Ascending aorta (tissue), 2 donors: Measurements from ENCODE around the gene CSN3. TPM values are rescaled to one million over a fixed set of nuclear protein-coding genes. Genes with fewer than 3 reads are reported as not detected.
"Not testable (repeated sequence)": the region's sequence is repeated elsewhere in the genome, so short reads cannot be mapped to it uniquely, and the experiment has no call there.

Experiments used
- DNase-seq, 2 donors: peaks; one replicate each; pipeline ENCODE4 v3.0.0-alpha.2; 2019; ENCODE audit warnings: low spot score in 2 of 2
- H3K27ac ChIP-seq, 2 donors: fragments of 200-600 bp; sonication (generic); one replicate each; pipeline ENCODE4 v1.5.1; 2016 to 2017; ENCODE audit warnings: mild to moderate bottlenecking in 1 of 2
- H3K27me3 ChIP-seq: fragments of 200-600 bp; sonication (generic); one replicate; pipeline ENCODE4 v1.5.1; 2017
- H3K36me3 ChIP-seq, 2 donors: fragments of 200-600 bp; sonication (generic); one replicate each; pipeline ENCODE4 v1.5.1; 2016
- H3K4me1 ChIP-seq, 2 donors: fragments of 200-600 bp; sonication (generic); one replicate each; pipeline ENCODE4 v1.5.1; 2016 to 2017; ENCODE audit warnings: mild to moderate bottlenecking in 1 of 2
- H3K4me3 ChIP-seq, 2 donors: fragments of 200-600 bp; sonication (generic); one replicate each; pipeline ENCODE4 v1.5.1; 2016 to 2017; ENCODE audit warnings: mild to moderate bottlenecking in 1 of 2
- H3K9me3 ChIP-seq, 2 donors: fragments of 200-600 bp; sonication (generic); one replicate each; pipeline ENCODE4 v1.5.1; 2016
- CTCF ChIP-seq, 3 experiments: fragments of 200-600 bp in 2 of 3; fragments of 450-650 bp in 1 of 3; sonication (generic) in 2 of 3; IDR thresholded peaks; one replicate each; pipeline ENCODE4 v1.5.1; 2016 to 2019; ENCODE audit warnings: antibody characterized with exemption in 3 of 3, mild to moderate bottlenecking in 1 of 3, moderate library complexity in 1 of 3
- intact Hi-C: fragments of 100-400 bp; cut with DNase I; formaldehyde crosslinking; loops from one replicate; pipeline ENCODE4 v1.15.1; 2023
- total RNA-seq: library from RNA; depleted of rRNA; stranded (reverse); fragments of >200 nt; gene quantifications from one replicate; pipeline ENCODE4 v1.1.0, GENCODE V29; 2016

Gene CSN3
- total RNA-seq: not detected

GRCh38 chr4:70242297-70242696 is at the start of gene CSN3:
Gene CSN3, plus strand, starts transcription at chr4:70242597. Its CDS starts 2,223 bp downstream, at chr4:70244820.
- H3K4me1 ChIP-seq, H3K9me3 ChIP-seq, H3K27ac ChIP-seq, H3K4me3 ChIP-seq, H3K36me3 ChIP-seq, H3K27me3 ChIP-seq, DNase-seq, intact Hi-C loops: not testable (repeated sequence)

- no peaks in the 10 kb centered on the region for H3K27me3 ChIP-seq
- H3K27ac ChIP-seq: no peak overlapping the region
- intact Hi-C loops: no loop called here
- no peak overlapping the region for H3K4me3 ChIP-seq
- DNase-seq: no peak
- no peaks in the 10 kb centered on the region for H3K9me3 ChIP-seq
- no peaks in the 10 kb centered on the region for H3K4me1 ChIP-seq
- TF ChIP-seq CTCF (IDR thresholded peaks at IDR 0.05): no peak
- H3K36me3 ChIP-seq: no peaks in the 10 kb centered on the region
Observed at GRCh38 chr4:70192895-70193294, 49.5 kb upstream of the CSN3 start.

GRCh38 chr4:70195425-70195824 is 47.0 kb upstream of the CSN3 start, which contains the start of gene ODAM:
Gene ODAM, plus strand, starts transcription at chr4:70195725. Its CDS starts 819 bp downstream, at chr4:70196544.
- H3K27me3 ChIP-seq: no peaks in the 10 kb centered on the region
- intact Hi-C loops: no loop called here
- TF ChIP-seq CTCF (IDR thresholded peaks at IDR 0.05): no peak
- no peaks in the 10 kb centered on the region for H3K9me3 ChIP-seq
- no peaks in the 10 kb centered on the region for H3K36me3 ChIP-seq
- no peaks in the 10 kb centered on the region for H3K4me1 ChIP-seq
- no peak for DNase-seq
- H3K27ac ChIP-seq: no peak within 1 kb of the TSS
- H3K4me3 ChIP-seq: no peak within 1 kb of the TSS

- no peak overlapping the region for H3K27ac ChIP-seq
- TF ChIP-seq CTCF (IDR thresholded peaks at IDR 0.05): no peak
- no peaks in the 10 kb centered on the region for H3K27me3 ChIP-seq
- no peaks in the 10 kb centered on the region for H3K4me1 ChIP-seq
- H3K9me3 ChIP-seq: no peaks in the 10 kb centered on the region
- intact Hi-C loops: no loop called here
- no peaks in the 10 kb centered on the region for H3K36me3 ChIP-seq
- H3K4me3 ChIP-seq: no peak overlapping the region
- no peak for DNase-seq
Observed at GRCh38 chr4:70196857-70197256, 45.5 kb upstream of the CSN3 start.

- Histone ChIP-seq H3K27ac (no peak overlapping the region), H3K4me1 (no peaks in the 10 kb centered on the region), H3K9me3 (no peaks in the 10 kb centered on the region), H3K36me3 (no peaks in the 10 kb centered on the region), H3K4me3 (no peak overlapping the region), H3K27me3 (no peaks in the 10 kb centered on the region)
- no peak for TF ChIP-seq CTCF (IDR thresholded peaks at IDR 0.05)
- DNase-seq: no peak
- intact Hi-C loops: no loop called here
Observed at GRCh38 chr4:70197842-70198241, 44.6 kb upstream of the CSN3 start.

- Histone ChIP-seq H3K9me3 (no peaks in the 10 kb centered on the region), H3K27ac (no peak overlapping the region), H3K4me3 (no peak overlapping the region), H3K36me3 (no peaks in the 10 kb centered on the region), H3K4me1 (no peaks in the 10 kb centered on the region), H3K27me3 (no peaks in the 10 kb centered on the region)
- no peak for DNase-seq
- intact Hi-C loops: no loop called here
- no peak for TF ChIP-seq CTCF (IDR thresholded peaks at IDR 0.05)
Observed at GRCh38 chr4:70203601-70204000, 38.8 kb upstream of the CSN3 start.

- H3K4me1 ChIP-seq, H3K27me3 ChIP-seq, intact Hi-C loops, H3K9me3 ChIP-seq, H3K4me3 ChIP-seq, H3K36me3 ChIP-seq, DNase-seq, H3K27ac ChIP-seq: not testable (repeated sequence)
Observed at GRCh38 chr4:70212752-70213151, 29.6 kb upstream of the CSN3 start.

GRCh38 chr4:70216109-70216508 is 26.3 kb upstream of the CSN3 start:
- H3K9me3 ChIP-seq, H3K27ac ChIP-seq, DNase-seq, H3K4me3 ChIP-seq, intact Hi-C loops, H3K4me1 ChIP-seq, H3K36me3 ChIP-seq, H3K27me3 ChIP-seq: not testable (repeated sequence)

- H3K4me3 ChIP-seq, H3K36me3 ChIP-seq, H3K27me3 ChIP-seq, H3K27ac ChIP-seq, intact Hi-C loops, H3K9me3 ChIP-seq, H3K4me1 ChIP-seq, DNase-seq: not testable (repeated sequence)
Observed at GRCh38 chr4:70216550-70216949, 25.8 kb upstream of the CSN3 start.

GRCh38 chr4:70221389-70221788 is 21.0 kb upstream of the CSN3 start:
- intact Hi-C loops, H3K9me3 ChIP-seq, H3K4me1 ChIP-seq: not testable (repeated sequence)

More at GRCh38 chr4:70221389-70221788, 21.0 kb upstream of the CSN3 start:
- H3K36me3 ChIP-seq, H3K27me3 ChIP-seq, H3K27ac ChIP-seq, H3K4me3 ChIP-seq, DNase-seq: not testable (repeated sequence)
